ENCODE data around the gene ZNF205. TPM values are rescaled to one million over a fixed set of nuclear protein-coding genes. Genes with fewer than 3 reads are reported as not detected.

The ZNF205 gene
- total and polyA plus RNA-seq, 9 of the 15 experiments (the other 6 are each of a cell fraction or from before 2014, with no cell fraction given) = 2.4 to 11.8 (median 5.1) TPM; not detected in 2

DNA sequence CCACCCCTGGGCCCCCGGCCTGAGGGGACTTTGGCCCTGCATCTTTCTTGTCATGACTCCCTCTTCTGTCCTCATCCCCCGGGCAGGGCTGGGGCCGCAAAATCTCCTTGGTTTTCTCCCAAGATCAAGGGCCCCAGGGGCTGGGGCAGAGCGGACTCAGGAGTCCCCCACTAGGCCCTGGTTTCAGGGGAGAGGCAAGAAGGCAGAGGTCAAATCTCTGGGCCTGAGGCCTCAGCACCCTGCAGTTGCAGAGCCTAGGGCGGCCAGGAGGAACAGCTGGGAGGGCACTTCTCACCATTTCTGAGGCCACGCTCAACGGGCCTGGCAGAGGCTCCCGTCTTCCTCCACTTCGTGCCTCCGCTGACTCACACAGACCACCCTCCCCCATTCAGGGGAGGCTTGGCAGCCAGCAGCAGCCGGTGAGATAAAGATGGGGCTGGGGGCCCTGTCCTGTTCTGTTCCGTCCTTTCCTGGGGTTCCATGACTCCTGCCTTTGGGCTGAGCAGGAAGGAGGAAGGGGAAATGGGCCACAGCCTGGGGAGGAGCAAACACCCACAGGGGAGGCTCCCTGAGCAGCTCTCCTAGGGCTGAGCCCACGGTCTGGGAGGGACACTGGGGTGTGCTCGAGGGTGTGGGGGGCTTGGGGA is 25.7 kb upstream of the ZNF205 start:
- Histone ChIP-seq H3K4me2 (ENCODE audit: insufficient read depth, low read length) (peak overlapping the region; percentile 7; the same call in 1 of the 2 replicates), H3K79me2 (ENCODE audit: control insufficient read depth, insufficient read depth, low read length) (no peaks in the 10 kb centered on the region), H3K27ac (ENCODE audit: extremely low read depth, low read depth, low read length) (no peak overlapping the region), H3K9ac (ENCODE audit: insufficient read depth in 1 of 2, low read depth in 2 of 2, low read length in 2 of 2) (peak overlapping the region in 1 of 2 experiments; percentile 84; a peak in 2 of 4 replicates), H3K9me1 (ENCODE audit: control insufficient read depth, insufficient read depth, low read length) (no peaks in the 10 kb centered on the region), H2AFZ (ENCODE audit: low read depth, low read length) (peak overlapping the region; percentile 82), H3K4me1 (replicated peaks in 1 of 2; ENCODE audit: control insufficient read depth in 2 of 2, insufficient read depth in 2 of 2, low read length in 2 of 2) (peaks cover 19 to 54% of the 10 kb centered on the region in 2 experiments), H3K4me3 (no peak overlapping the region), H3K27me3 (ENCODE audit: control insufficient read depth in 2 of 2, insufficient read depth in 2 of 2, low read length in 2 of 2) (peaks cover 2 to 15% of the 10 kb centered on the region in 2 experiments; a peak in 3 of 5 replicates), H3K9me3 (replicated peaks; ENCODE audit: control insufficient read depth, insufficient read depth, low read depth, low read length) (no peaks in the 10 kb centered on the region), H4K20me1 (replicated peaks; ENCODE audit: control insufficient read depth, insufficient read depth, low read length) (no peaks in the 10 kb centered on the region), H3K36me3 (ENCODE audit: control insufficient read depth, insufficient read depth, low read length) (no peaks in the 10 kb centered on the region)
- ChIA-PET POLR2A (interaction anchor here (0.7 to 1.0 kb wide), 2 partner anchors 14 to 43 kb away, joined by 3 to 4 read pairs; no protein-coding TSS in a partner anchor), CTCF (ENCODE audit: low intra/inter-chr PET ratio) (no interaction called here)
- intact Hi-C loops (cut with micrococcal nuclease) = loop anchor here (1.0 kb wide), 1 partner anchor 27 kb away; no protein-coding TSS in a partner anchor
- ATAC-seq = no peak; the same call in 2 of the 3 replicates
- TF ChIP-seq, protein P1, sequence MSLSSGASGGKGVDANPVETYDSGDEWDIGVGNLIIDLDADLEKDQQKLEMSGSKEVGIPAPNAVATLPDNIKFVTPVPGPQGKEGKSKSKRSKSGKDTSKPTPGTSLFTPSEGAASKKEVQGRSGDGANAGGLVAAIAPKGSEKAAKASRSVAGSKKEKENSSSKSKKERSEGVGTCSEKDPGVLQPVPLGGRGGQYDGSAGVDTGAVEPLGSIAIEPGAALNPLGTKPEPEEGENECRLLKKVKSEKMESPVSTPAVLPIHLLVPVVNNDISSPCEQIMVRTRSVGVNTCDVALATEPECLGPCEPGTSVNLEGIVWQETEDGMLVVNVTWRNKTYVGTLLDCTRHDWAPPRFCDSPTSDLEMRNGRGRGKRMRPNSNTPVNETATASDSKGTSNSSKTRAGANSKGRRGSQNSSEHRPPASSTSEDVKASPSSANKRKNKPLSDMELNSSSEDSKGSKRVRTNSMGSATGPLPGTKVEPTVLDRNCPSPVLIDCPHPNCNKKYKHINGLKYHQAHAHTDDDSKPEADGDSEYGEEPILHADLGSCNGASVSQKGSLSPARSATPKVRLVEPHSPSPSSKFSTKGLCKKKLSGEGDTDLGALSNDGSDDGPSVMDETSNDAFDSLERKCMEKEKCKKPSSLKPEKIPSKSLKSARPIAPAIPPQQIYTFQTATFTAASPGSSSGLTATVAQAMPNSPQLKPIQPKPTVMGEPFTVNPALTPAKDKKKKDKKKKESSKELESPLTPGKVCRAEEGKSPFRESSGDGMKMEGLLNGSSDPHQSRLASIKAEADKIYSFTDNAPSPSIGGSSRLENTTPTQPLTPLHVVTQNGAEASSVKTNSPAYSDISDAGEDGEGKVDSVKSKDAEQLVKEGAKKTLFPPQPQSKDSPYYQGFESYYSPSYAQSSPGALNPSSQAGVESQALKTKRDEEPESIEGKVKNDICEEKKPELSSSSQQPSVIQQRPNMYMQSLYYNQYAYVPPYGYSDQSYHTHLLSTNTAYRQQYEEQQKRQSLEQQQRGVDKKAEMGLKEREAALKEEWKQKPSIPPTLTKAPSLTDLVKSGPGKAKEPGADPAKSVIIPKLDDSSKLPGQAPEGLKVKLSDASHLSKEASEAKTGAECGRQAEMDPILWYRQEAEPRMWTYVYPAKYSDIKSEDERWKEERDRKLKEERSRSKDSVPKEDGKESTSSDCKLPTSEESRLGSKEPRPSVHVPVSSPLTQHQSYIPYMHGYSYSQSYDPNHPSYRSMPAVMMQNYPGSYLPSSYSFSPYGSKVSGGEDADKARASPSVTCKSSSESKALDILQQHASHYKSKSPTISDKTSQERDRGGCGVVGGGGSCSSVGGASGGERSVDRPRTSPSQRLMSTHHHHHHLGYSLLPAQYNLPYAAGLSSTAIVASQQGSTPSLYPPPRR (CRISPR knock-in tag; IDR thresholded peaks at IDR 0.05; ENCODE audit: borderline replicate concordance) = 0 out of 2 replicates have a peak, but pooled peaks have one; percentile 48
- no peak for TF ChIP-seq HOXB6 (CRISPR knock-in tag; IDR thresholded peaks at IDR 0.05; ENCODE audit: borderline replicate concordance)
- TF ChIP-seq, protein P2, sequence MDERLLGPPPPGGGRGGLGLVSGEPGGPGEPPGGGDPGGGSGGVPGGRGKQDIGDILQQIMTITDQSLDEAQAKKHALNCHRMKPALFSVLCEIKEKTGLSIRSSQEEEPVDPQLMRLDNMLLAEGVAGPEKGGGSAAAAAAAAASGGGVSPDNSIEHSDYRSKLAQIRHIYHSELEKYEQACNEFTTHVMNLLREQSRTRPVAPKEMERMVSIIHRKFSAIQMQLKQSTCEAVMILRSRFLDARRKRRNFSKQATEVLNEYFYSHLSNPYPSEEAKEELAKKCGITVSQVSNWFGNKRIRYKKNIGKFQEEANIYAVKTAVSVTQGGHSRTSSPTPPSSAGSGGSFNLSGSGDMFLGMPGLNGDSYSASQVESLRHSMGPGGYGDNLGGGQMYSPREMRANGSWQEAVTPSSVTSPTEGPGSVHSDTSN (CRISPR knock-in tag; IDR thresholded peaks at IDR 0.05; ENCODE audit: low read depth) = no peak
- TF ChIP-seq, protein P2 (tag; conservative IDR thresholded peaks at IDR 0.05; ENCODE audit: low read depth) = no peak
- TF ChIP-seq ZNF589 (CRISPR knock-in tag; IDR thresholded peaks at IDR 0.05; ENCODE audit: low read depth) = 0 out of 2 replicates have a peak, but pooled peaks have one; percentile 33
- 0 out of 2 replicates have a peak, but pooled peaks have one; percentile 10 for TF ChIP-seq SPI1 (IDR thresholded peaks at IDR 0.05; ENCODE audit: borderline replicate concordance, low read depth, low read length)
- peak in 1 of 4 experiments; percentile 12 for DNase-seq (ENCODE audit: extremely low read depth in 1 of 4, low spot score in 3 of 4)
- no peak for FAIRE-seq
- BruUV-seq (replicated peaks) = no TSS peak
- 47% methylated on average over 11 of the region's 14 CpGs for WGBS (ENCODE audit: insufficient coverage, low coverage, missing lambda C conversion rate)
- in situ Hi-C loops (cut with MboI) = no loop called here
